ENCODE data around the gene GGNBP2. TPM values are rescaled to one million over a fixed set of nuclear protein-coding genes. Genes with fewer than 3 reads are reported as not detected.

GGNBP2 gene
- total and polyA plus RNA-seq, 2 of the 8 experiments (the other 6 are each of a cell fraction or from before 2014, with no cell fraction given), result 29.2 to 35.8 TPM

GRCh38 chr17:36602924-36603384, 58.2 kb downstream of the GGNBP2 start:
- Histone ChIP-seq H3K4me1 (replicated peaks in 1 of 4; ENCODE audit: control insufficient read depth in 3 of 4, insufficient read depth in 4 of 4, low read length in 3 of 4) (peaks cover 3 to 15% (median 9%) of the 10 kb centered on the region in 4 experiments), H4K8ac (ENCODE audit: extremely low read depth, insufficient read depth, low read length) (no peak overlapping the region), H2AFZ (ENCODE audit: low read length) (no peak overlapping the region), H3K27ac (ENCODE audit: low read depth, low read length) (no peak overlapping the region), H2BK20ac (ENCODE audit: low read length) (no peak overlapping the region), H2BK120ac (replicated peaks; ENCODE audit: low read depth, low read length) (no peak overlapping the region), H4K5ac (ENCODE audit: insufficient read length, low read depth, low read length) (no peak overlapping the region), H3K14ac (ENCODE audit: insufficient read length) (no peak overlapping the region), H3K56ac (replicated peaks; ENCODE audit: insufficient read length, low read depth, low read length) (no peak overlapping the region), H3K4ac (replicated peaks; ENCODE audit: insufficient read length, low read depth, low read length) (no peak overlapping the region), H3K23ac (ENCODE audit: insufficient read length) (no peak overlapping the region), H2BK5ac (ENCODE audit: low read depth, low read length) (no peak overlapping the region), H3K4me3 (ENCODE audit: extremely low read depth in 1 of 4, insufficient read depth in 2 of 4, low read depth in 3 of 4, low read length in 4 of 4) (peak overlapping the region; percentile 75 to 94 (median 86)), H2AK5ac (ENCODE audit: low read depth, low read length) (no peak overlapping the region), H3K79me1 (ENCODE audit: low read depth, low read length) (peaks cover 8% of the 10 kb centered on the region), H4K20me1 (replicated peaks in 1 of 2; ENCODE audit: control insufficient read depth in 1 of 2, insufficient read depth in 2 of 2, low read length in 2 of 2) (peaks cover 2 to 3% of the 10 kb centered on the region in 2 experiments), H3K9ac (replicated peaks in 1 of 4; ENCODE audit: extremely low read depth in 1 of 4, low read depth in 3 of 4, low read length in 3 of 4) (0 out of 7 replicates have a peak overlapping the region, but pooled peaks of 2 of the 4 experiments have one; percentile 79 to 81), H3K9me3 (ENCODE audit: insufficient read depth in 2 of 2, low read depth in 1 of 2, low read length in 1 of 2) (no peaks in the 10 kb centered on the region), H2BK12ac (ENCODE audit: low read depth, low read length) (no peak overlapping the region), H3K23me2 (ENCODE audit: low read depth, low read length) (peaks cover 10% of the 10 kb centered on the region), H3K18ac (ENCODE audit: extremely low read depth, low read length) (no peak overlapping the region), H3K4me2 (ENCODE audit: insufficient read depth in 1 of 2, low read depth in 2 of 2, low read length in 2 of 2) (peak overlapping the region; percentile 91 to 95), H3K79me2 (ENCODE audit: control insufficient read depth in 1 of 2, insufficient read depth in 2 of 2, low read length in 2 of 2) (peaks cover 2 to 28% of the 10 kb centered on the region in 2 experiments; a peak in 2 of 4 replicates), H4K91ac (replicated peaks; ENCODE audit: insufficient read length, low read length) (no peak overlapping the region), H3K36me3 (ENCODE audit: control insufficient read depth in 2 of 4, insufficient read depth in 4 of 4, low read length in 3 of 4) (peaks cover 0 to 3% (median under 1%) of the 10 kb centered on the region in 4 experiments; a peak in 1 of 8 replicates), H2BK15ac (ENCODE audit: low read length) (no peak overlapping the region), H3K27me3 (replicated peaks in 1 of 4; ENCODE audit: control insufficient read depth in 3 of 4, extremely low read depth in 1 of 4, insufficient read depth in 3 of 4, low read length in 3 of 4) (no peaks in the 10 kb centered on the region)
- ChIA-PET POLR2A (ENCODE audit: partially characterized antibody) (interaction anchor here (0.7 to 5.0 kb wide), 5 partner anchors 11 to 69 kb away, joined by 3 to 55 read pairs (median 4); partner anchors contain the start of genes DHRS11, MYO19 and PIGW), CTCF (ENCODE audit: partially characterized antibody) (interaction anchor here (0.6 to 5.6 kb wide), 32 partner anchors 10 to 861 kb away, joined by 3 to 84 read pairs (median 4); partner anchors contain the start of genes AATF and DHRS11)
- DNase-seq (ENCODE audit: low read depth in 1 of 2, low spot score in 2 of 2) (peak in 1 of 2 experiments; percentile 79), FAIRE-seq (no peak)
- 5% methylated on average over 5 of the region's 5 CpGs; no CpG with 5 or more reads in 1 of the 2 experiments for WGBS, 2 experiments (ENCODE audit: extremely low coverage in 1 of 2, insufficient coverage in 1 of 2, insufficient read length in 1 of 2, insufficient replicate concordance in 2 of 2, low coverage in 1 of 2, low lambda C conversion rate in 2 of 2, missing lambda C conversion rate in 1 of 2)
- TF ChIP-seq POU5F1 (IDR thresholded peaks at IDR 0.05; ENCODE audit: low read depth, low read length), result no peak
- peak; percentile 81 to 84 for TF ChIP-seq RAD21 (IDR thresholded peaks at IDR 0.05 in 1 of 2, conservative IDR thresholded peaks at IDR 0.05 in 1 of 2; ENCODE audit: low read depth in 2 of 2, low read length in 2 of 2)
- TF ChIP-seq CTCF (IDR thresholded peaks at IDR 0.05; ENCODE audit: control extremely low read depth in 1 of 3, insufficient read depth in 1 of 3, low read depth in 1 of 3, low read length in 3 of 3), result peak; percentile 73 to 83 (median 76)
- no peak for TF ChIP-seq EZH2 (IDR thresholded peaks at IDR 0.05; ENCODE audit: low read depth, low read length, severe bottlenecking)
- TF ChIP-seq TBP (IDR thresholded peaks at IDR 0.05; ENCODE audit: low read depth, low read length), result no peak
- TF ChIP-seq GTF2F1 (IDR thresholded peaks at IDR 0.05; ENCODE audit: borderline replicate concordance, low read depth, low read length), result no peak
- TF ChIP-seq SP4 (IDR thresholded peaks at IDR 0.05; ENCODE audit: low read length), result no peak
- no peak for TF ChIP-seq SIX5 (IDR thresholded peaks at IDR 0.05; ENCODE audit: low read depth, low read length)
- TF ChIP-seq SP2 (IDR thresholded peaks at IDR 0.05; ENCODE audit: low read length), result no peak
- TF ChIP-seq KDM5A (IDR thresholded peaks at IDR 0.05; ENCODE audit: low read length), result peak; percentile 54; the same call in 1 of the 2 replicates
- no peak for TF ChIP-seq EGR1 (IDR thresholded peaks at IDR 0.05; ENCODE audit: borderline replicate concordance, low read depth, low read length)
